Measurements from ENCODE around the gene OR8K5.

The OR8K5 gene

DNA sequence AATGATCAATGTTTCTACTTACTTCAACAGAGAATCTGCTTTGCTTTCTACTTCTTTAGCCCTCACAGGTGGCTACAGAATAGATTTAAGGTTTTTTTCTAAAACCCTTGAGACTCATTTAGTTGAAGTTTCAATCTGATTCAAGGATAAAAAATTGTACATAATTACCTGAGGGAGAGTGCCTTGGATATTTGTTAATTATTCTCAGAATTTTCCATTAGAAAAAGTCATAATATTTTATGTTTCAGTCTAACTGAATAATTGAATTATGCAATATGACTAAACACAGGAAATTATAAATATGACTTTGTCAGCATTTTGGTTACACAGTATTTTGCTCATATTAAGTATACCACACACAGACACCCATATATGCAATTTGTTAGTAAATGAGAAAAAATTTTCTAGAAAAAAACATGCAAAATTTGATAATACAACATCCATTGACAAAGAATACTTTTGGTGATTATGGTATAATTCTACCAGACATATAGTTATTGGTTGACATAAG, 19.9 kb downstream of the OR8K5 start, which contains the start of gene OR8J3:
OR8J3 (minus strand) TSS at position 51 of the 511 bp plus-strand sequence. CDS start 2,483 bp downstream, outside the sequence.
- FAIRE-seq = no peak
- DNase-seq (ENCODE audit: insufficient read length) = no peak
- TF ChIP-seq POLR2A (IDR thresholded peaks at IDR 0.05; ENCODE audit: low read depth, low read length) (no peak), TAF1 (IDR thresholded peaks at IDR 0.05; ENCODE audit: borderline replicate concordance, low read depth, low read length) (no peak), POLR2AphosphoS5 (IDR thresholded peaks at IDR 0.05; ENCODE audit: low read depth, low read length) (no peak)

DNA sequence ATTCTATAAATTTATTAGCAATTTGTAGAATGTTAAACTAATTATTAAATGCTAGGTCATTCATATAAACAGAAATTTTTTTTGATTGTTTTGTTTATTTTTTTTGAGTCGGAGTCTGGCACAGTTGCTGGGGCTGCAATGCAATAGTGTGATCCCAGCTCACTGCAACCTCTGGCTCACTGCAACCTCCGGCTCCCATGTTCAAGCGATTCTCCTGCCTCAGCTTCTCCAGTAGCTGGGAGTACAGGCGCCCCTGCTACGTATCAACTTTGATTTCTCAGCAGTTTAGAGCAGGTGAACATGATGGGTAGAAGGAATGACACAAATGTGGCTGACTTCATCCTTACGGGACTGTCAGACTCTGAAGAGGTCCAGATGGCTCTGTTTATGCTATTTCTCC, 38.0 kb downstream of the OR8K5 start, which contains the start of gene OR8H3:
OR8H3 (plus strand) TSS at position 301 of the 400 bp plus-strand sequence; CDS start at position 301, 0 bp downstream.
- FAIRE-seq (no peak), DNase-seq (ENCODE audit: insufficient read length) (no peak)
- no peak for TF ChIP-seq POLR2AphosphoS5 (IDR thresholded peaks at IDR 0.05; ENCODE audit: low read depth, low read length)
- no peak for TF ChIP-seq TAF1 (IDR thresholded peaks at IDR 0.05; ENCODE audit: borderline replicate concordance, low read depth, low read length)
- no peak for TF ChIP-seq POLR2A (IDR thresholded peaks at IDR 0.05; ENCODE audit: low read depth, low read length)
